ENCODE data around the gene NUDT8.
"Not testable (repeated sequence)": the region's sequence is repeated elsewhere in the genome, so short reads cannot be mapped to it uniquely, and the experiment has no call there.

The NUDT8 gene

DNA sequence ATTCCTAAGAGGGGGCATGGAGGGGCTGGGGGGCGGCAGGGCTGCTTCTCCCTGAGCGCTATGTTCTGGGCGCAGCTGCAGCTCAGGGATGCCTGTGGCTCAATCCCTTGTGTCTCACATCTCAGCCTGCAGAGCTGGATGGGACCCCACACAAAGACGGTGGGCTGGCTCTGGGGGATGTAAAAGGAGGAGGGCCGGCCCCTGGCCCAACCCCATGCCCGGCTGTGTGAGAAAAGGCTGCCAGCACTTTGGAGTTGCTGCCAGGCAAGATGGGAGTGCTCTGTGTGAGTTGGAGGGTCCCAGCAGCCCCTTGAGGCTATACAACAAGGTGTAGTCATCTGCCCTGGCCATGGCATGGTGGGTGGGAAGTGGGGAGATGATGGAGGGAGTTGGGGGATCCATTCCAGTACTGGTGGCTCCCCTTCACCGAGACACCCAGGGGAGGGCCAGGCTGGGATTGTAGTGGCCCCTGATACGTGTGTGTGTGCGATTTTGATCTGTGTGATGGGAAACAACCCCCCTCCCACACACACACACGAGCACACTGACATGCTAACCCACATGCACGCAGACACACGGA lies 11.1 kb upstream of the NUDT8 start:
- DNase-seq (no peak), ATAC-seq (replicated peaks) (no peak)
- Mint-ChIP-seq H3K4me1 (peaks cover 18 to 30% of the 10 kb centered on the region in 2 donors), H3K4me3 (no peak overlapping the region), H3K36me3 (no peaks in the 10 kb centered on the region), H3K27ac (no peak overlapping the region), H3K9me3 (no peaks in the 10 kb centered on the region), H3K27me3 (peaks cover 0 to 5% of the 10 kb centered on the region in 2 donors)

DNA sequence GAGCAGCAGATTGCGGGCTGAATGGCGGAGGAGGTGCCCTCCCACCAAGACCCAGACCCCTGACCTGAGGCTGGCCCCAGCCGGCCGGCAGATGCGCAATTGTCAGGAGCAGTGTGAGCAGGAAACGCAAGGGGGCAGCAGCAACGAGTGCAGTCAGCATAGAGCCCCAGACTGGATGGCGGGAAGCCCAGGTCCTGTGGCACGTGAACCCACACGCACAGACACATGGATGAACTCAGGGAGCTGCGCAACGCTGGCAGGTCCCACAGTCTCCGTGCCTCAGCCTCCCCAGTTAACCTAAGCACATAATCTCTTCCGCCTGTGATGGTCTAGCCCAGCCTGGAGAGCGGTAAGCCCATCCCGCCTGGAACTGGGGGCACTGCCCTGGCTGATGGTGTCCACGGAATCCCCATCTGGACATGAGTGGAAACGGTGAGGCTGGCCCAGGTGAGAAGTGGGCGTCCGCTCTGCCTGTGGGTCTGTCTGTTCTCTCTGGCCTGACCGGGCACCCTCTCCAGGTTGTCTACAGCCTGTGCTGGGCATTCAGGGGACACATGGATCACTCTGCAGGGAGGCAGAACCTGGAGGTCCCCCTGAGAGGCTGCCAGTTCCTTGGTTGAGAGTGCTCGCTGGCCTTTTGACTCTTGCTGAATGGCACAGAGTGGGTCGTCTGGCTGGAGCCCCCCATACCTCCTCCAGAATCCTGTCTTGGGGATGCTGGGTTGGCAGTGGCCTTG lies 10.5 kb upstream of the NUDT8 start:
- H3K27ac Mint-ChIP-seq, result peak overlapping the region; percentile 31
- peaks cover 16 to 23% of the 10 kb centered on the region in 2 donors for H3K4me1 Mint-ChIP-seq
- H3K9me3 Mint-ChIP-seq, result no peaks in the 10 kb centered on the region
- peak; percentile 84 for ATAC-seq (replicated peaks)
- peaks cover 1 to 5% of the 10 kb centered on the region in 2 donors for H3K27me3 Mint-ChIP-seq
- DNase-seq, result no peak
- no peak overlapping the region for H3K4me3 Mint-ChIP-seq
- H3K36me3 Mint-ChIP-seq, result no peaks in the 10 kb centered on the region

DNA sequence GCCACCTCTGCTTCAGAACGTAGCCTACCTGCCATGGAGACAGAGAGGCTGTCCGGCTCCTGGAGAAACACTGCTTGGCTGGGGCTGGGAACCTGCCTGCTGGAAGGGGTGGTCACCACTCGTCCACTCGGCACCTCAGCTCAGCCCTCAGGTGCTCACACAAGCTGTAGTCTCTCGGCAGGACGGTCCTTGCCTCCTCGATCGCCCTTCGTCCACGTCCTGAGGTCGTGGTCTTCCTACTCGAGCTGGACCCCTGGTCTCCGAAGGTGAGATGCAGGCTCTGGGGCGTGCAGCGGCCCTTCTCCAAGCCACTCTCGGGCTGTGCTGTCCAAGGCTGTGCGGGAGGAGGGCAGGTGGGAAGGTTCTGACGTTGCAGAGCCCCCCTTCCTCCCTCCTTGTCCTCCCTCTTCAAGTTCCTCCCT lies 9.7 kb upstream of the NUDT8 start, which contains the start of gene TBX10:
TBX10 (minus strand) TSS at position 326 of the 422 bp plus-strand sequence; CDS start at position 35, 291 bp downstream.
- peaks cover 12 to 16% of the 10 kb centered on the region in 2 donors for H3K4me1 Mint-ChIP-seq
- H3K27ac Mint-ChIP-seq, result peak within 1 kb of the TSS; percentile 31
- ATAC-seq (replicated peaks) (no peak), DNase-seq (no peak)
- peaks cover 3 to 5% of the 10 kb centered on the region in 2 donors for H3K27me3 Mint-ChIP-seq
- H3K36me3 Mint-ChIP-seq, result no peaks in the 10 kb centered on the region
- H3K4me3 Mint-ChIP-seq, result no peak within 1 kb of the TSS
- no peaks in the 10 kb centered on the region for H3K9me3 Mint-ChIP-seq

DNA sequence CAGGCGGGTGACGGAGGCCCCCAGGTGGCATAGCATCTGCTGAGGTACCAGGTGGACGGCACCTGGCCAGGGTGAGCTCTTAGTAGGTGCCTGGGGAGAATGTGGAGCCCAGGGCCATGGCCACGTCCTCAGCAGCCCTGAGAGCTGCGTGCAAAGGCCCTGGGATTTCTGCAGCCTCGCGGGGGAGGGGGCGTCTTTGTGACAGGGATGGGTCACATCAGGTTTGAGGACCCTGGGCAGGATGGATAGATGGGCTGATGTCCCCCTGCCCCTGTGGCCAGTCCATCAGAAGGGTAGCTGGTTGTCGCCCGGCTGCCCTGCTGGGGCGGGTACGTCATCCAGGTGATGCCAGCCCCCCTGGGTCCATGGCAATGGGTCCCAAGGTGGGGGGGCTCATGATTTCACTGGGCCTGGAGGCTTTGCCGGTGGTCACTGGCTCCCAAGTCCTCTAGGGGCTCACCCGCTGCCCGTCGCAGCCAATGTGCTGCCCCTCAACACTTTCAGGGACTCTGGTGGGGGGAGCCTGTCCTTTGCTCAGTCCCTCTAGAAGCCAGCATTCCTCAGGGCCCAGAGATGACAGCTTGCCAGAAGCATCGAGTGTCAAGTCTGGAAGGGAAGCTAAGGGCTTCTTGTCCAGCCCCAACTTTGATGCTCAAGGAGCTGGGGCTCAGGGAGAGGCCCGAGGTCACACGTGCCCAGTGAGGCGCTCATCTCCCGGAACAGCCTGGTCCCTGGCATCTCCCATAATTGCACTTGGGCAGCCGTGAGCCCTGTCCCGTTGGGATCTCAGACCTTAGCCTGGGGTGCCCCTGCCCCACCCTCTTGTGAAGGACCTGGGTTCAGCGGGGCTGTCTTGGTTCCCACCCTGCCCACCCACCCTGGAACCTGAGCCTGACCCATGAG lies 9.0 kb upstream of the NUDT8 start:
- Mint-ChIP-seq H3K27ac (no peak overlapping the region), H3K4me1 (peaks cover 10 to 16% of the 10 kb centered on the region in 2 donors)
- DNase-seq, result no peak

DNA sequence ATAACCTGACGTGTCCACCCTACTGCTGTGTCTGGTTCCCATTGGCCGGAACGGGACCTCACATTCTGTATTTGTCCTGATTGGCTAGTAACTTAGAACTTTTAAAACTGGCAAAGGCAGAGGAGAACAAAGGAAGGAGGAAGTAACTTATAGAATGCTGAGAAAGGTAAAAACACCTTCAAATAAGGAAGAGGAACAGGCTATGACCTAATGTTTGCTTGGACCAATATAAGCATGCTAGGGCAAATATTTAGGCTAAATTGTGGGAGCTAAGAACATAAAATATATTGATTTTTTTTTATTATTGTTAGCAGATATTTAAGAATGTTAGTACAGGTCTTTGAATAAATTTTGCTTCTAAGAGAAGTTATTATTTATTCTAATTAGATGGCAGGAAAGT lies 7.7 kb upstream of the NUDT8 start:
- H3K9me3 Mint-ChIP-seq, H3K4me3 Mint-ChIP-seq: not testable (repeated sequence)
- H3K4me1 Mint-ChIP-seq, result peaks cover 10 to 16% of the 10 kb centered on the region in 2 donors

More for the DNA sequence above, 9.0 kb upstream of the NUDT8 start:
- Mint-ChIP-seq H3K27me3 (peaks cover 3 to 5% of the 10 kb centered on the region in 2 donors), H3K36me3 (no peaks in the 10 kb centered on the region), H3K9me3 (no peaks in the 10 kb centered on the region), H3K4me3 (peak overlapping the region in 1 of 2 donors; percentile 3)
- ATAC-seq (replicated peaks), result no peak

DNA sequence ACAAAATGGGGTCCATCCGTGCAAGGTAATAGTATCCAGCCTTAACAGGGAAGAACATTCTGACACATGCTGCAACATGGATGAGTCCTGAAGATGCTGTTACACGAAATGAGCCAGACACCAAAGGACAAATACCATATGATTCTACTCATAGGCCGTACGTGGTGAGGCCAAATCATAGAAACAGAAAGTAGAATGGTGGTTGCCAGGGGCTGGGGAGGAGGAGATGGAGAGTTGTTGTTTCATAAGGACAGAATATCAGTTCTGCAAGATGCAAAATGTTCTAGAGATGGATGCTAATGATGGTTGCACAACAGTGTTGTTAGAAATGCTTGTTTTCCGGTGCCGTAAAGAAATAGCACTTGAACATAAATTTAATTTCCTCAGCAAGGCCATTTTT lies 7.2 kb upstream of the NUDT8 start:
- Mint-ChIP-seq H3K4me3 (no peak overlapping the region), H3K36me3 (no peaks in the 10 kb centered on the region), H3K4me1 (peaks cover 10 to 18% of the 10 kb centered on the region in 2 donors), H3K27me3 (peaks cover 3 to 5% of the 10 kb centered on the region in 2 donors), H3K27ac (no peak overlapping the region), H3K9me3 (no peaks in the 10 kb centered on the region)
- DNase-seq (no peak), ATAC-seq (replicated peaks) (no peak)

More for the DNA sequence above, 7.7 kb upstream of the NUDT8 start:
- not testable (repeated sequence) for H3K27me3 Mint-ChIP-seq; H3K36me3 Mint-ChIP-seq; H3K27ac Mint-ChIP-seq; DNase-seq; ATAC-seq (replicated peaks)

DNA sequence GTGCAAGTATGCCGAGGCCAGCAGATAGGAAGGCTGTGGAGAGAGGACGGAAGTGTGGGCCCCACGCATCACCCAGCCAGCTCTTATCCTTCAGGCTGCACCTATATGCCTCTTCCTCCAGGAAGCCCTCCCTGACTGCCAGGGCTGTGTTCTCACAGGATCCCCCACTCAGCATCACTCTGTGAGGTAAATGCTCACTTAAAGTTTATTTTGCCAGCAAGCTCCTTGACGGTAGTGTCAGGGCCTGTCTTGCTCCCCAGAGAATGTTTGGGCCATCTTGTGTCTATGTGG lies 5.4 kb upstream of the NUDT8 start:
- Mint-ChIP-seq H3K4me1 (peaks cover 16 to 27% of the 10 kb centered on the region in 2 donors), H3K27me3 (peaks cover 2 to 3% of the 10 kb centered on the region in 2 donors), H3K9me3 (no peaks in the 10 kb centered on the region), H3K36me3 (no peaks in the 10 kb centered on the region), H3K4me3 (no peak overlapping the region), H3K27ac (no peak overlapping the region)
- no peak for ATAC-seq (replicated peaks)
- DNase-seq, result no peak

DNA sequence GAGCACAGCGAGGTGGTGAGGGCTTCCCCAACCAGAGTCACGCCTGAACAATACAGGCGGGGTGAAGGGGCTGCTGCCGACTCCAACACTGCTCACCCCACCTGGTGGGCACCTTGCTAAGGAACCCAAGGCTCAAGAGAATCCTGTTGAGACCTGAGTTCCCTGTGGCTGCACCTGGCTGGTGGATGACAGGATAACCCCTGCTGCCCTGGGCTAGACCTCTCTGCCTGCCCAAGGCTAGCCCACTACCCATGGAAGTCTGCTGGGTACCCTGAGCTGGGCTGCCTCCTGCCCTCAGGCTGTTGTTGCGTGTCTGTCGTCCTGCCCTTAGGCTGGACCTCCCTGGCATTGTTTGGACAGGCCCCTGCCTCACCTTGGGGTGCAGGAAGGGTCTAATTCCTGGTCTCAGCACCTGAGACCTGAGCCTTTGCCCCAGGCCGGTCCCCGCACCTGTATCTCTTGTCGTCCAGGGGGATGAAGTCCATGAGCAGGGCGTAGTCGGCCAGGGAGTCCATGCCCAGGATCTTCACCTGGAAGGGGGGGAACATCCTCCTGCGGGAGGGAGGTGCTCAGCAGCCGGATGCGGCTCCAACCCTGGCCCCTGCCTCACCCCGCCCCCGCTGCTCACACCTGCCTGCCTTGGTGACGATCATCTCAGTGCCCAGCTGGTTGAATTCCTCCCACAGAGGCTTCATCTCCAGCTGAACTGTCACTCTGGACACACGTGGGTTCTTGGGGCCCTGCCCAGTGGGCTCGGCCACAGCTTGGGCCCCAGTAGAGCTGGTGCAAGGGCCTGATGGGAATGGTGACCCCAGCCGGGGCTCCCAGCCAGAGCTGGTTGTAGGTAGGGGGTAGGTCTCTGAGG lies 4.9 kb upstream of the NUDT8 start:
- no peak for DNase-seq
- Mint-ChIP-seq H3K27ac (no peak overlapping the region), H3K36me3 (no peaks in the 10 kb centered on the region), H3K27me3 (peaks cover 0 to 3% of the 10 kb centered on the region in 2 donors), H3K4me1 (peaks cover 13 to 23% of the 10 kb centered on the region in 2 donors), H3K4me3 (no peak overlapping the region), H3K9me3 (no peaks in the 10 kb centered on the region)
- ATAC-seq (replicated peaks), result no peak

DNA sequence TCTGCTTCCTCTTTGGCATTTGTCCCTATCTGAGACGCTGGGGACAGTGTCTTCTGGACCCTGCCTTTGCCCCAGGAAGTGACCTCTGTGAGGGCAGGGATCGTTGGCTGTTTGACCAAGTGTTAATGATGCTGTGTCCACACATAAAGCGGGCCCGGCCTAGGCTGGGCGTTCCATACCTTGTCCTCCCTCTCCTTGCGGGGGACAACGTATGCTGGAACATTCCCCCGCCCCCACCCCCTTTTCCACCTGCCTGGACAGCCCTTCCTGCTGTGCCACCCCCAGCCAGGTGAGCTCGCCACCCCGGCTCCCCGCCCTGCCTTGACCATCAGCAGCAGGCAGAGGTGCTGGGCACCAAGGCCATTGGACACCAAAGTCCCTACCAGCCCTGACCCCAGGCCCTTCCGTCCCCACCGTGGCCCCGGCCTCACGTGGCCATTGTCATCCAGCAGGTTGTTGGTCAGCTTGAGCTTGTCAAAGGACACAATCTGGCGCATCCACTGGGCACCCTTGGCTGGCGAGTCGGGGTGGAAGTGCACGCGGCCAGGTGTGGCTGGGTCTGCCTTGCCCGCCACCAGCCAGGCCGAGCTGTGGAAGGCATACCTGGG lies 4.1 kb upstream of the NUDT8 start:
- H3K27ac Mint-ChIP-seq, result peak overlapping the region; percentile 33
- H3K36me3 Mint-ChIP-seq, result no peaks in the 10 kb centered on the region
- H3K9me3 Mint-ChIP-seq, result no peaks in the 10 kb centered on the region
- peaks cover 13 to 26% of the 10 kb centered on the region in 2 donors for H3K4me1 Mint-ChIP-seq
- H3K27me3 Mint-ChIP-seq, result peaks cover 0 to 3% of the 10 kb centered on the region in 2 donors
- ATAC-seq (replicated peaks) (no peak), DNase-seq (no peak)
- no peak overlapping the region for H3K4me3 Mint-ChIP-seq

DNA sequence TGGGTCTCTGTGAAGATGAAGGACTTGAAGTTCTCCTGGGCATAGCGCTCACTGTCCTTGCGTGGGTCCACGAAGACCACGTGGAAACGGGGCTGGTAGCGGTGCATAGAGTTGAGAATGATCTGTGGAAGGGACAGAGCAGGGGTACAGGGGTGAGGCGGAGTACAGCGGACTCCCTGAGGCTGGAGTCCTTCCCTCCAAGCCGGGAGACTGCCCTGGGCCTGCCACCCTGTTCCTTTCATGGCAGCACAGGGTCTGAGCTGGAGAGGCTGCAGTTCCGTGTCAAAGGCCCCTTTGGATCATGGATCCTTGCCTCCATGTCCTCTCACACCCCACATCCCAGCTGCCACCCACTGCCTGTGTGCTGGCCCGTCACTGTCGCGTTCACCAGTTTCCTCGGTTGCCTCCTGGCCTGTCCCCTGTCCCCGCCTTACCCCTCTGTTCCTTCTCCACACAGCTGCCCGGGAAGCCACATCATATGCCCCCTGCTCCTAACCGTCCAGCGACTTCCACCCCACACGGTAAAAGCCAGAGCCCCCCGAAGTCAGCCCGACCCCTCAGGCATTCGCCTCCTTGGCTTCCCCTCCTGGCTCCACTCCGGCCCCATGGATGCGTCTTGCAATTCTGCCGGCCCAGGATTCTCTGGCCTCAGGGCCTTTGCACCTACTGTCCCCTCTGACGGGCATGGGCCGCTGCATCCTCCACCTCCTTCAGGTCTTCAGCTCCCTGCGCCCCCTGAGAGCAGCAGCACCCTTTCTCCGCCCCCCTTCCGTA lies 3.4 kb upstream of the NUDT8 start:
- no peak for DNase-seq
- Mint-ChIP-seq H3K4me1 (peaks cover 13 to 31% of the 10 kb centered on the region in 2 donors), H3K27me3 (peaks cover 0 to 3% of the 10 kb centered on the region in 2 donors), H3K4me3 (no peak overlapping the region), H3K36me3 (no peaks in the 10 kb centered on the region), H3K27ac (peak overlapping the region; percentile 33), H3K9me3 (no peaks in the 10 kb centered on the region)
- no peak for ATAC-seq (replicated peaks)

DNA sequence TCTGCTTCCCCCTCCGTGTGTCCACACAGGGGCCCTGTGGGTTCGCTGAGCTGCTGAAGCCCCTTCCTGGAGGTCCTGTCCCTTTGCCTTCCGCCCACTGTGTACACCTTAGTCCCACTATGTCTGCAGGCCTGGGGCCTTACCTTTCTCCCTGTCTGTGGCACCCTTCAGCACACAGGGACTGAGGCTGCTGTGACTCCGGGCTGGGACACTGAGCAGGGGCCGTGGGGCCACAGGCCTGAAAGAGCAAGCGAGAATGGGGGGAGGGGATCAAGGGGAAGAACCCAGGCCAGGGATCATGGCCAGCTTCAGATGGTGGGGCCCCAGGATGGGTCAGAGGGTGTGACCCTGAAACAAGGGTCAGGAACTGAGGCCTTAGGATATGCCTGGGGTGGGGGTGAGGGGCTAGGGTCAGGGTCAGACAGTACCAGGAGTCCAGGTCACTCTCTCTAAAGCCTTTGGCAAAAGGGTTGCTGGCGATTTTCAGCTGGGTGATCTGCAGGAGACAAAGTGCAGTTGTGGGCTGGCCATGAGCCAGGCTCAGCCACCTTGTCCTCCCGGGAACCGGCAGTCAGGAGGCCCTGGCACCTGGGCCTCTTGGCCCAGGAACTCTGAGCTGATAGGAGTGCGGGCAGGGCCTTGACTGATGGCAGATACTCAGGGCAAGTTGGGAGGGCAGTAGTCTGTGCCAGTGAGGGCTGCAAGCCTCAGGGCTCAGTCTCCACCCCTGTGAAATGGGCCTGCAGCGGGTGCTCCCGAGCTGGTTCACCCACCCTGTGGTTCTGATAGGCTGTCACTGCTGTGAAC lies 2.6 kb upstream of the NUDT8 start:
- Mint-ChIP-seq H3K27ac (peak overlapping the region; percentile 73), H3K9me3 (no peaks in the 10 kb centered on the region), H3K4me1 (peaks cover 17 to 34% of the 10 kb centered on the region in 2 donors)

DNA sequence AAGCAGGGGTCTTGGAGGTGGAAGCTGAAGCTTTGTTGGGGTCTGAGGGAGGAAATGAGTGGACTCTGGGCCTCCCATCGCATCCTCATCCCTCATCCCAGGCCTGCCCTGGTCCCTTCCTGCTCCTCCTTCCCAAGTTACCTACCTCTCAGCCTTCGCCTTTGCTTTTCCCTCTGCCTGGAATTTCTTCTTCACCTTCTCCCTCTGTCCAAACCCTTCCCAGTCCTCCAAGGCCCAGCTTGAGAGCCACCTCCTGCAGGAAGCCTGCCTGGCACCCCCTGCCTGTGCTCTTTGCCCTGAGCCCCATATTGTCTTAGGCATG lies 2.1 kb upstream of the NUDT8 start:
- ATAC-seq (replicated peaks) (no peak), DNase-seq (no peak)
- H3K4me3 Mint-ChIP-seq, result peak overlapping the region in 1 of 2 donors; percentile 59
- peaks cover 11% of the 10 kb centered on the region in 2 donors for H3K36me3 Mint-ChIP-seq
- H3K9me3 Mint-ChIP-seq, result no peaks in the 10 kb centered on the region
- H3K4me1 Mint-ChIP-seq, result peaks cover 16 to 28% of the 10 kb centered on the region in 2 donors
- H3K27me3 Mint-ChIP-seq, result peaks cover 0 to 3% of the 10 kb centered on the region in 2 donors
- peak overlapping the region; percentile 73 for H3K27ac Mint-ChIP-seq

More for the DNA sequence above, 2.6 kb upstream of the NUDT8 start:
- Mint-ChIP-seq H3K36me3 (peaks cover 6% of the 10 kb centered on the region in 2 donors), H3K4me3 (peak overlapping the region in 1 of 2 donors; percentile 59), H3K27me3 (peaks cover 0 to 3% of the 10 kb centered on the region in 2 donors)
- DNase-seq, result no peak
- no peak for ATAC-seq (replicated peaks)

All from stimulated activated naive B cell treated with anti-CD40 and anti-IgM and Interleukin-4, amounts not matched to agents 10 μg/mL and 1 μg/mL and 100 μg/mL, for 72 hours (primary cell).